ENCODE data around the gene IL1RAPL1. TPM values are rescaled to one million over a fixed set of nuclear protein-coding genes. Genes with fewer than 3 reads are reported as not detected.

IL1RAPL1 gene
- polyA plus RNA-seq, 1 donor from 2014 or later = not detected

- no peak overlapping the region for H3K4me2 ChIP-seq (ENCODE audit: low read length)
- H3K79me2 ChIP-seq (replicated peaks; ENCODE audit: insufficient read depth, low read length) = no peaks in the 10 kb centered on the region
- H3K4me3 ChIP-seq (ENCODE audit: low read length) = no peak overlapping the region
- no peaks in the 10 kb centered on the region for H3K9me2 ChIP-seq (ENCODE audit: insufficient read depth, low read length)
- no peak overlapping the region for H3K9ac ChIP-seq (ENCODE audit: low read length)
- no peaks in the 10 kb centered on the region for H3K27me3 ChIP-seq (ENCODE audit: insufficient read depth, low read depth, low read length)
- no peaks in the 10 kb centered on the region for H3K9me3 ChIP-seq (ENCODE audit: low read length)
- no peak overlapping the region for H3K27ac ChIP-seq (ENCODE audit: low read length)
- no peaks in the 10 kb centered on the region for H3F3A ChIP-seq (ENCODE audit: insufficient read depth, low read length, poor library complexity, severe bottlenecking)
- H3K36me3 ChIP-seq (ENCODE audit: insufficient read depth, low read length) = no peaks in the 10 kb centered on the region
- TF ChIP-seq TAF1 (IDR thresholded peaks at IDR 0.05; ENCODE audit: low read depth) (no peak), EP300 (conservative IDR thresholded peaks at IDR 0.05; ENCODE audit: poor library complexity, severe bottlenecking) (no peak), CTCF (IDR thresholded peaks at IDR 0.05; ENCODE audit: poor library complexity, severe bottlenecking) (no peak), REST (IDR thresholded peaks at IDR 0.05; ENCODE audit: borderline replicate concordance) (no peak), POLR2AphosphoS5 (IDR thresholded peaks at IDR 0.05) (no peak), EZH2 (IDR thresholded peaks at IDR 0.05; ENCODE audit: borderline replicate concordance, insufficient read depth, low read length, poor library complexity, severe bottlenecking) (no peak), RAD21 (conservative IDR thresholded peaks at IDR 0.05) (no peak), MXI1 (conservative IDR thresholded peaks at IDR 0.05; ENCODE audit: poor library complexity, severe bottlenecking) (no peak), SMC3 (conservative IDR thresholded peaks at IDR 0.05; ENCODE audit: poor library complexity) (no peak)
- no peaks in the 10 kb centered on the region for H4K20me1 ChIP-seq (ENCODE audit: insufficient read depth)
- no peak overlapping the region for H2AFZ ChIP-seq (ENCODE audit: low read depth, low read length)
Measured at GRCh38 chrX:28665778-28666177, 78.5 kb downstream of the IL1RAPL1 start.

GRCh38 chrX:28668303-28668702, 81.1 kb downstream of the IL1RAPL1 start:
- Histone ChIP-seq H3K79me2 (replicated peaks; ENCODE audit: insufficient read depth, low read length) (no peaks in the 10 kb centered on the region), H3K9ac (ENCODE audit: low read length) (no peak overlapping the region), H4K20me1 (ENCODE audit: insufficient read depth) (no peaks in the 10 kb centered on the region), H3K36me3 (ENCODE audit: insufficient read depth, low read length) (no peaks in the 10 kb centered on the region), H3F3A (ENCODE audit: insufficient read depth, low read length, poor library complexity, severe bottlenecking) (no peaks in the 10 kb centered on the region), H3K4me2 (ENCODE audit: low read length) (no peak overlapping the region), H2AFZ (ENCODE audit: low read depth, low read length) (no peak overlapping the region), H3K27ac (ENCODE audit: low read length) (no peak overlapping the region), H3K9me3 (ENCODE audit: low read length) (no peaks in the 10 kb centered on the region), H3K27me3 (ENCODE audit: insufficient read depth, low read depth, low read length) (no peaks in the 10 kb centered on the region), H3K4me3 (ENCODE audit: low read length) (no peak overlapping the region), H3K9me2 (ENCODE audit: insufficient read depth, low read length) (no peaks in the 10 kb centered on the region)
- TF ChIP-seq REST (IDR thresholded peaks at IDR 0.05; ENCODE audit: borderline replicate concordance) = no peak
